ENCODE results near the gene ICAM3.

The ICAM3 gene

GRCh38 chr19:10332158-10332964 is 7.1 kb downstream of the ICAM3 start:
- Histone ChIP-seq H3K9ac (ENCODE audit: low read length in 2 of 2) (peak overlapping the region; percentile 54 to 75), H3K36me3 (ENCODE audit: control insufficient read depth in 2 of 2, insufficient read depth in 2 of 2, low read length in 2 of 2) (peaks cover 27 to 28% of the 10 kb centered on the region in 2 donors), H3K4me1 (ENCODE audit: control insufficient read depth, insufficient read depth, low read length) (peaks cover 31% of the 10 kb centered on the region), H3K9me3 (ENCODE audit: control insufficient read depth in 2 of 2, low read length in 2 of 2) (no peaks in the 10 kb centered on the region), H3K4me3 (ENCODE audit: low read length in 2 of 2) (peak overlapping the region; percentile 88 to 89), H3K27me3 (ENCODE audit: control insufficient read depth in 1 of 2, insufficient read depth in 2 of 2, low read length in 2 of 2) (no peaks in the 10 kb centered on the region), H3K27ac (ENCODE audit: low read length) (peak overlapping the region; percentile 82)

GRCh38 chr19:10329555-10329954 is 9.9 kb downstream of the ICAM3 start:
- no peak overlapping the region for H3K9ac ChIP-seq (ENCODE audit: low read length in 2 of 2)
- H3K27me3 ChIP-seq (ENCODE audit: control insufficient read depth in 1 of 2, insufficient read depth in 2 of 2, low read length in 2 of 2): no peaks in the 10 kb centered on the region
- H3K27ac ChIP-seq (ENCODE audit: low read length): no peak overlapping the region
- no peaks in the 10 kb centered on the region for H3K9me3 ChIP-seq (ENCODE audit: control insufficient read depth in 2 of 2, low read length in 2 of 2)
- peaks cover 40 to 41% of the 10 kb centered on the region in 2 donors for H3K36me3 ChIP-seq (ENCODE audit: control insufficient read depth in 2 of 2, insufficient read depth in 2 of 2, low read length in 2 of 2)
- H3K4me1 ChIP-seq (ENCODE audit: control insufficient read depth, insufficient read depth, low read length): peaks cover 24% of the 10 kb centered on the region
- H3K4me3 ChIP-seq (ENCODE audit: low read length in 2 of 2): no peak overlapping the region

GRCh38 chr19:10328558-10329429 is 10.6 kb downstream of the ICAM3 start:
- Histone ChIP-seq H3K4me3 (ENCODE audit: low read length in 2 of 2) (no peak overlapping the region), H3K4me1 (ENCODE audit: control insufficient read depth, insufficient read depth, low read length) (peaks cover 16% of the 10 kb centered on the region), H3K9me3 (ENCODE audit: control insufficient read depth in 2 of 2, low read length in 2 of 2) (no peaks in the 10 kb centered on the region), H3K9ac (ENCODE audit: low read length in 2 of 2) (no peak overlapping the region), H3K36me3 (ENCODE audit: control insufficient read depth in 2 of 2, insufficient read depth in 2 of 2, low read length in 2 of 2) (peaks cover 40 to 42% of the 10 kb centered on the region in 2 donors), H3K27me3 (ENCODE audit: control insufficient read depth in 1 of 2, insufficient read depth in 2 of 2, low read length in 2 of 2) (no peaks in the 10 kb centered on the region), H3K27ac (ENCODE audit: low read length) (no peak overlapping the region)

- Histone ChIP-seq H3K4me1 (ENCODE audit: control insufficient read depth, insufficient read depth, low read length) (peaks cover 12% of the 10 kb centered on the region), H3K27me3 (ENCODE audit: control insufficient read depth in 1 of 2, insufficient read depth in 2 of 2, low read length in 2 of 2) (no peaks in the 10 kb centered on the region), H3K27ac (ENCODE audit: low read length) (no peak overlapping the region), H3K9me3 (ENCODE audit: control insufficient read depth in 2 of 2, low read length in 2 of 2) (no peaks in the 10 kb centered on the region), H3K4me3 (ENCODE audit: low read length in 2 of 2) (no peak overlapping the region), H3K36me3 (ENCODE audit: control insufficient read depth in 2 of 2, insufficient read depth in 2 of 2, low read length in 2 of 2) (peaks cover 42 to 46% of the 10 kb centered on the region in 2 donors), H3K9ac (ENCODE audit: low read length in 2 of 2) (no peak overlapping the region)
These were observed 11.6 kb downstream of the ICAM3 start for GRCh38 chr19:10327793-10328192.

- no peaks in the 10 kb centered on the region for H3K9me3 ChIP-seq (ENCODE audit: control insufficient read depth in 2 of 2, low read length in 2 of 2)
- no peaks in the 10 kb centered on the region for H3K27me3 ChIP-seq (ENCODE audit: control insufficient read depth in 1 of 2, insufficient read depth in 2 of 2, low read length in 2 of 2)
- no peak overlapping the region for H3K27ac ChIP-seq (ENCODE audit: low read length)
- no peak overlapping the region for H3K9ac ChIP-seq (ENCODE audit: low read length in 2 of 2)
- H3K4me3 ChIP-seq (ENCODE audit: low read length in 2 of 2): no peak overlapping the region
- no peaks in the 10 kb centered on the region for H3K4me1 ChIP-seq (ENCODE audit: control insufficient read depth, insufficient read depth, low read length)
- H3K36me3 ChIP-seq (ENCODE audit: control insufficient read depth in 2 of 2, insufficient read depth in 2 of 2, low read length in 2 of 2): peaks cover 53 to 58% of the 10 kb centered on the region in 2 donors
These were observed 13.7 kb downstream of the ICAM3 start for GRCh38 chr19:10325732-10326131.

GRCh38 chr19:10321874-10322835 is 17.3 kb downstream of the ICAM3 start:
- no peak overlapping the region for H3K27ac ChIP-seq (ENCODE audit: low read length)
- H3K4me3 ChIP-seq (ENCODE audit: low read length in 2 of 2): no peak overlapping the region
- peaks cover 40 to 49% of the 10 kb centered on the region in 2 donors for H3K36me3 ChIP-seq (ENCODE audit: control insufficient read depth in 2 of 2, insufficient read depth in 2 of 2, low read length in 2 of 2)
- no peaks in the 10 kb centered on the region for H3K9me3 ChIP-seq (ENCODE audit: control insufficient read depth in 2 of 2, low read length in 2 of 2)
- H3K27me3 ChIP-seq (ENCODE audit: control insufficient read depth in 1 of 2, insufficient read depth in 2 of 2, low read length in 2 of 2): no peaks in the 10 kb centered on the region
- H3K4me1 ChIP-seq (ENCODE audit: control insufficient read depth, insufficient read depth, low read length): no peaks in the 10 kb centered on the region
- no peak overlapping the region for H3K9ac ChIP-seq (ENCODE audit: low read length in 2 of 2)

- no peaks in the 10 kb centered on the region for H3K9me3 ChIP-seq (ENCODE audit: control insufficient read depth in 2 of 2, low read length in 2 of 2)
- H3K9ac ChIP-seq (ENCODE audit: low read length in 2 of 2): no peak overlapping the region
- no peak overlapping the region for H3K27ac ChIP-seq (ENCODE audit: low read length)
- no peaks in the 10 kb centered on the region for H3K27me3 ChIP-seq (ENCODE audit: control insufficient read depth in 1 of 2, insufficient read depth in 2 of 2, low read length in 2 of 2)
- H3K36me3 ChIP-seq (ENCODE audit: control insufficient read depth in 2 of 2, insufficient read depth in 2 of 2, low read length in 2 of 2): peaks cover 37 to 50% of the 10 kb centered on the region in 2 donors
- no peaks in the 10 kb centered on the region for H3K4me1 ChIP-seq (ENCODE audit: control insufficient read depth, insufficient read depth, low read length)
- H3K4me3 ChIP-seq (ENCODE audit: low read length in 2 of 2): no peak overlapping the region
These were observed 18.0 kb downstream of the ICAM3 start for GRCh38 chr19:10321417-10321797.

GRCh38 chr19:10320602-10321416 is 18.6 kb downstream of the ICAM3 start:
- H3K4me1 ChIP-seq (ENCODE audit: control insufficient read depth, insufficient read depth, low read length): peaks cover 6% of the 10 kb centered on the region
- H3K27me3 ChIP-seq (ENCODE audit: control insufficient read depth in 1 of 2, insufficient read depth in 2 of 2, low read length in 2 of 2): no peaks in the 10 kb centered on the region
- H3K9me3 ChIP-seq (ENCODE audit: control insufficient read depth in 2 of 2, low read length in 2 of 2): no peaks in the 10 kb centered on the region
- H3K9ac ChIP-seq (ENCODE audit: low read length in 2 of 2): no peak overlapping the region
- H3K27ac ChIP-seq (ENCODE audit: low read length): no peak overlapping the region
- peaks cover 34 to 48% of the 10 kb centered on the region in 2 donors for H3K36me3 ChIP-seq (ENCODE audit: control insufficient read depth in 2 of 2, insufficient read depth in 2 of 2, low read length in 2 of 2)
- H3K4me3 ChIP-seq (ENCODE audit: low read length in 2 of 2): no peak overlapping the region

GRCh38 chr19:10318807-10319682 is 20.4 kb downstream of the ICAM3 start:
- Histone ChIP-seq H3K27ac (ENCODE audit: low read length) (no peak overlapping the region), H3K27me3 (ENCODE audit: control insufficient read depth in 1 of 2, insufficient read depth in 2 of 2, low read length in 2 of 2) (no peaks in the 10 kb centered on the region), H3K4me1 (ENCODE audit: control insufficient read depth, insufficient read depth, low read length) (peaks cover 12% of the 10 kb centered on the region), H3K9ac (ENCODE audit: low read length in 2 of 2) (no peak overlapping the region), H3K4me3 (ENCODE audit: low read length in 2 of 2) (no peak overlapping the region), H3K9me3 (ENCODE audit: control insufficient read depth in 2 of 2, low read length in 2 of 2) (no peaks in the 10 kb centered on the region), H3K36me3 (ENCODE audit: control insufficient read depth in 2 of 2, insufficient read depth in 2 of 2, low read length in 2 of 2) (peaks cover 27 to 45% of the 10 kb centered on the region in 2 donors)

All from stomach smooth muscle (tissue), 2 donors.